ENCODE measurements around the gene ZNF516. TPM values are rescaled to one million over a fixed set of nuclear protein-coding genes. Genes with fewer than 3 reads are reported as not detected.

ZNF516 gene
- total RNA-seq, 1 donor from 2014 or later: 20.3 TPM

- DNase-seq (ENCODE audit: low spot score): no peak
These were observed 12.1 kb upstream of the ZNF516 start for GRCh38 chr18:76506974-76507764.

- DNase-seq (ENCODE audit: low spot score): no peak
These were observed 11.4 kb upstream of the ZNF516 start for GRCh38 chr18:76506395-76506794.

GRCh38 chr18:76505614-76506013 lies 10.6 kb upstream of the ZNF516 start:
- DNase-seq (ENCODE audit: low spot score): no peak

- no peak for DNase-seq (ENCODE audit: low spot score)
These were observed 9.7 kb upstream of the ZNF516 start for GRCh38 chr18:76504749-76505148.

GRCh38 chr18:76503649-76504386 lies 8.8 kb upstream of the ZNF516 start:
- no peak for DNase-seq (ENCODE audit: low spot score)

GRCh38 chr18:76502551-76502950 lies 7.5 kb upstream of the ZNF516 start:
- no peak for DNase-seq (ENCODE audit: low spot score)

- no peak for DNase-seq (ENCODE audit: low spot score)
These were observed 4.7 kb upstream of the ZNF516 start for GRCh38 chr18:76499637-76500340.

GRCh38 chr18:76499021-76499420 lies 4.0 kb upstream of the ZNF516 start:
- no peak for DNase-seq (ENCODE audit: low spot score)

- DNase-seq (ENCODE audit: low spot score): no peak
These were observed 3.0 kb upstream of the ZNF516 start for GRCh38 chr18:76498064-76498463.

GRCh38 chr18:76497021-76497420 lies 2.0 kb upstream of the ZNF516 start:
- DNase-seq (ENCODE audit: low spot score): no peak

- no peak for DNase-seq (ENCODE audit: low spot score)
These were observed 1.3 kb upstream of the ZNF516 start for GRCh38 chr18:76496194-76496890.

- no peak for DNase-seq (ENCODE audit: low spot score)
These were observed 572 bp upstream of the ZNF516 start for GRCh38 chr18:76495435-76496193.

- DNase-seq (ENCODE audit: low spot score): no peak
These were observed 624 bp downstream of the ZNF516 start for GRCh38 chr18:76494231-76495005.

GRCh38 chr18:76493213-76494161 lies 1.6 kb downstream of the ZNF516 start:
- DNase-seq (ENCODE audit: low spot score): no peak

GRCh38 chr18:76492669-76493212 lies 2.3 kb downstream of the ZNF516 start:
- DNase-seq (ENCODE audit: low spot score): peak; percentile 99

- no peak for DNase-seq (ENCODE audit: low spot score)
These were observed 3.0 kb downstream of the ZNF516 start for GRCh38 chr18:76491776-76492668.

GRCh38 chr18:76491473-76491775 lies 3.6 kb downstream of the ZNF516 start:
- no peak for DNase-seq (ENCODE audit: low spot score)
